Measurements from ENCODE around the gene G0S2.

GRCh38 chr1:209710847-209711246 lies 35.6 kb downstream of the G0S2 start:
- TF ChIP-seq POLR2A (IDR thresholded peaks at IDR 0.05; ENCODE audit: low read depth, low read length), result no peak
- TF ChIP-seq POLR2AphosphoS5 (IDR thresholded peaks at IDR 0.05; ENCODE audit: low read depth, low read length), result no peak

Data from GM12892 (cell line).